Heart left ventricle (tissue), 13 donors: ENCODE results near the gene SWAP70.

Experiments used
- CTCF ChIP-seq, 12 donors: fragments of 200-600 bp; sonication (generic) in 4 of 12; IDR thresholded peaks; one replicate each; pipeline versions ENCODE4 v1.5.0 to v1.8.0; 2018 to 2022; ENCODE audit warnings: antibody characterized with exemption in 12 of 12, mild to moderate bottlenecking in 5 of 12
- POLR2A ChIP-seq, 2 donors: fragments of 450-650 bp; IDR thresholded peaks; one replicate each; pipeline ENCODE4 v1.6.1; 2017; ENCODE audit warnings: antibody characterized with exemption in 2 of 2, mild to moderate bottlenecking in 2 of 2, moderate library complexity in 2 of 2
- donor health status: ischemic (EF 13 %, LVEDD 7.1; RV severe dilation, severe dysfunction).
- donor health status: DM: no; HTN: yes; CAD: no.
- donor health status: DM: no; HTN: no; CAD: no.
- donor health status: ischemic (EF 25% LVEDD 6.9; RV normal size, moderate dysfunction).
- donor health status: ischemic (EF 25% LVEDD 5.7; RV mildly dilated, moderate dysfunction).
- donor health status: ischemic (EF 35%, LVEDD 5.7; RV mildly dilated, moderate dysfunction).
- donor health status: nonischemic (EF 11% LVEDD 7.7; RV severe dilation, severe dysfunction).
- donor health status: DM: yes; HTN: yes; CAD: no.
- donor health status: PGD.
- donor health status: ischemic (EF 29% LVEDD 5.4; RV normal size, mild dysfunction).
- donor health status: nonischemic (EF 23%, LVEDD 6.1; RV moderate dilation, normal function).

GRCh38 chr11:9745411-9746211 is 81.7 kb downstream of the SWAP70 start:
- TF ChIP-seq CTCF (IDR thresholded peaks at IDR 0.05), result no peak
- no peak for TF ChIP-seq POLR2A (IDR thresholded peaks at IDR 0.05)
